ENCODE measurements around the gene TOPORS.

DNA sequence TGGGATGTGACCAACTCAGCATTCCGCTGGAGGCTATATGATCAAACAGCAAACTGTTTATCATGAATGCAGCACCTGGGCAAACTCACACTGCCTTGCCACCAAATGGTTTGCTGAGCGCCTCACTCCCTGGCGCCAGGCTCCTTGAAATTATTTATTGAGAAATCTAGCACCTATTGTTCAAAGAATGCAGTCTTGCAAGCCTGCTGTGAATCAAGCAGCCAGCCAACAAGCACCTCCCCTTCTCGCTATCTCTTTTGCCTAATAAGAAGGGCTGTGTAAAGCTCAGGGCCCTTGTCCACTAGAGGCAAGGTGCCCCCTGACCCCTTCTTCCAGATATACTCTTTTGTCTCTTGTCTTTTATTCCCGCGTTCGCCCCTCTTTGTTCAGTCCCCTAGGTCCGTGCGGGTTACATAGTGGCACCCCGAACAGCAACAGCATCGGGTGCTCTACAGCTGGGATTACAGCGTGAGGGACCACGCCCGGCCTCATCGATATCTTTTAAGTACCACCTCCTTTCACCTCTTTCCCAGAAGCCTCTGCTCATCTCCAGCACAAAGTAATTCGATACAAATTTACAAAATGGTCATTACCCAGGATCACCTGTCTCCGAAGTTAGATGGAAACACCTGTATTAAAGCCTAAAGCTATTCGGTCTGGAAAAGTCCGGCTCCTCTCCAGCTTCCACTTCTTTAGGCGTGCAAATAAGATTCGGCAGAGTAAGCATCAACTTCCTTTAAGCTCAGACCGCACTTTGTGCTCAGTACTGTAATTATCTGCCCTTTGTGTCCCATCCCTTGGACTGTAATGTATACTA is 27.3 kb downstream of the TOPORS start:
- TF ChIP-seq, protein P1, sequence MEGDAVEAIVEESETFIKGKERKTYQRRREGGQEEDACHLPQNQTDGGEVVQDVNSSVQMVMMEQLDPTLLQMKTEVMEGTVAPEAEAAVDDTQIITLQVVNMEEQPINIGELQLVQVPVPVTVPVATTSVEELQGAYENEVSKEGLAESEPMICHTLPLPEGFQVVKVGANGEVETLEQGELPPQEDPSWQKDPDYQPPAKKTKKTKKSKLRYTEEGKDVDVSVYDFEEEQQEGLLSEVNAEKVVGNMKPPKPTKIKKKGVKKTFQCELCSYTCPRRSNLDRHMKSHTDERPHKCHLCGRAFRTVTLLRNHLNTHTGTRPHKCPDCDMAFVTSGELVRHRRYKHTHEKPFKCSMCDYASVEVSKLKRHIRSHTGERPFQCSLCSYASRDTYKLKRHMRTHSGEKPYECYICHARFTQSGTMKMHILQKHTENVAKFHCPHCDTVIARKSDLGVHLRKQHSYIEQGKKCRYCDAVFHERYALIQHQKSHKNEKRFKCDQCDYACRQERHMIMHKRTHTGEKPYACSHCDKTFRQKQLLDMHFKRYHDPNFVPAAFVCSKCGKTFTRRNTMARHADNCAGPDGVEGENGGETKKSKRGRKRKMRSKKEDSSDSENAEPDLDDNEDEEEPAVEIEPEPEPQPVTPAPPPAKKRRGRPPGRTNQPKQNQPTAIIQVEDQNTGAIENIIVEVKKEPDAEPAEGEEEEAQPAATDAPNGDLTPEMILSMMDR (IDR thresholded peaks at IDR 0.05), result no peak
- TF ChIP-seq POLR2A (IDR thresholded peaks at IDR 0.05), result no peak
